NCI-H774 (cell line): ENCODE data around the gene FANCD2.
"Not testable (repeated sequence)": the region's sequence is repeated elsewhere in the genome, so short reads cannot be mapped to it uniquely, and the experiment has no call there.

Experiments used
- DNase-seq: peaks from one replicate; lab custom pipeline; 2025; lab: John Stamatoyannopoulos, UW

Gene FANCD2

DNA sequence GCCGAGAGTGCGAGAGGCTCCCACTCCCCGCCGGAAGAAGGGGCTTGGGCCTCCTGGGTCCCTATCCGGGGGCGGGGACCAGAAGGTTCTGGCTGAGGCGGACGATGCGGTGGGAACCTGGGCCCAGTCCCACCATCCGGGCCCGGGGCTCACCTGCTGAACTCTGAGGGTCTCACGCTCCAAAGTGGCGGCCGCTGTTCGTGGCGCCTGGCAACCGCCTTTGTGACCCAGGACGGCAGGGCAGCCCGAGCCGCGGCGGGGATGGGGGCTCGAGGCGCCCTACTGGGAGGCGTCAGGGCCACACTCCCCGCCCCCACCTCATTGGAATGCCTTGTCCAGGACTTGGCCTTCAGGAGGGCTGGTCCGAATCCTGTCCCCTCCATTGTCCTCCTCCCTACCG, 81.9 kb downstream of the FANCD2 start, which contains the start of gene FANCD2OS:
TSS of gene FANCD2OS (minus strand) at position 165 of the 400 bp plus-strand sequence. CDS start 3,481 bp downstream, outside the sequence.
- no peak for DNase-seq

DNA sequence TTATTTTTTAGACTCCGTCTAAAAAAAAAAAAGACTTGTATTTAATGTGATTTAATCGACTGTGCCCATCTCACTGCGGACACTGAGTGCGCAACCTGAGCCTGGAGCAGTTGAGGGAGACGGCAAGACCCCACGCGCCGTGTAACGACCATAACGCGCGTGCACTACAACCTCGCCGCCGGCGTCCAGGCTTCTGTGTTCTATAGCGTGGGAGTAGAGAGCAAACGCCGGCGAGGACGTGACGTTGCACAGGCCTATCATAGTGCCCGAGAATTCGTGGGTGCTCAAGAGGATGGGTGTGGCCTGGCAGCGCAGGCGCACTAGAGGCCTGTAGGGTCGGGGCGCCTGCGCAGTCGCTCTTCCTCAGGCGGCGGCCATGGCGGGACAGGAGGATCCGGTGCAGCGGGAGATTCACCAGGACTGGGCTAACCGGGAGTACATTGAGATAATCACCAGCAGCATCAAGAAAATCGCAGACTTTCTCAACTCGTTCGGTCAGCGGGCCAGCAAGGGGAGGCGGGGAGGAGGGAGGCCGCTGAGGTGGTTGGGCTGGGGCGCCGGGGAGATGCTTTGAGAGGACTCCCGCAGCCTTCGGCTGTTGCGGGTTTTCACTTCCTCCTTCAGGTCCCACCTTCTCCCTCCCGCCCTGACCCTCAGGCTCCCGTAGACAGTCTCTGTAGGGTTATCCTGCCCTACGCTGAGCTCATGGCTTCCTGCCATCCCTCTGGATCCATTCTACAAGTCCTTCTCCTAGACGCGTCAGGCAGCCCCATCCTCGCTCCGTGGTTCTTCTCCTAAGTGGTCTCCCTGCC, 89.3 kb downstream of the FANCD2 start, which contains the start of gene BRK1:
TSS of gene BRK1 (plus strand) at position 350 of the 812 bp plus-strand sequence. CDS start at position 377, 27 bp downstream.
- peak; percentile 91 for DNase-seq

DNA sequence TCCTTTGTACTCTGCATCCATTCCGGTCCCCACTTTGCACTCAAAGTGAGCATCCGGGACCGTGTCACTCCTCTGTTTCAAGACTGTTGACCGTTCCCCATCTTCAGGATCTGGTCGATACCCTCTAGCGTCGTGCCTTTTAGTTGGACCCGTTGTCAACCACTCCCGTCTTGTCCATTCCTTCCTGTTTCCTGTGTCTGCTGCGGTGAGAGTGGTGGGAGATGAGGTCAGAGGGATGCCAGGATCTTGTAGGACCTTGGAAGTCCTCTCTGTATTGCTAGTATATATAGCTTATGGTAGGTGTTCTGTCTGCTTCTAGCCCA, 89.9 kb downstream of the FANCD2 start:
- DNase-seq = no peak

DNA sequence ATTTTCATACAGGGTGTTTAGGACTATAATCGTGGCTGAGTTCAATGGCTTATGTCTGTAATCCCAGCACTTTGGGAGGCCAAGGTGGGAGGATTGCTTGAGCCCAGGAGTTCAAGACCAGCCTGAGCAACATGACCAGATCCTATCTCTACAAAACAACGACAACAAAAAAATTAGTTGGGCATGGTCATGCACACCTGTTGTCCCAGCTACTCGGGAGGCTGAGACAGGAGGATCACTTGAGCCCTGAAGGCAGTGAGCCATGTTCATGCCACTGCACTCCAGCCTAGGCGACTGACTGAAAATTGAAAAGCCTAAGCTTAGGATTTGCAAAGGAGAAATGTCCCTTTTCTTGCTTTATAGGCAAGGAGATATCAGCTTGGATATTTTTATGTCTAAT, 90.7 kb downstream of the FANCD2 start:
- no peak for DNase-seq

DNA sequence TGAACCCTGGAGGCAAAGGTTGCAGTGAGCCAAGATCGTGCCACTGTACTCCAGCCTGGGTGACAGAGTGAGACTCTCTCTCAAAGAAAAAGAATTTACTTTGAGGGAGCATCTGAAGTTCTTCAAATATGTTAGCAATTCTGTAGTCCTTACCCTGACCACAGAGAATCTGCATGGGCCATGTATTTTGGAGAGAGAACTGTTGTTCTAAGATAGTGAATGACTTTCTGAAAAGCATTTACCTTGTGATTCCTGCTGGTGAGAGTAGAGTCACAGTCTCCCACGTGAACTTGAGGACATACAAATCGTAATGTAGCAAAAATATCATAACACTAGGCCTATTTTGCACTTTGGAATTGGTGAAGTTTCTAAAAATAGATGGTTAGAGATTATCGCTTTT, 93.1 kb downstream of the FANCD2 start:
- no peak for DNase-seq

DNA sequence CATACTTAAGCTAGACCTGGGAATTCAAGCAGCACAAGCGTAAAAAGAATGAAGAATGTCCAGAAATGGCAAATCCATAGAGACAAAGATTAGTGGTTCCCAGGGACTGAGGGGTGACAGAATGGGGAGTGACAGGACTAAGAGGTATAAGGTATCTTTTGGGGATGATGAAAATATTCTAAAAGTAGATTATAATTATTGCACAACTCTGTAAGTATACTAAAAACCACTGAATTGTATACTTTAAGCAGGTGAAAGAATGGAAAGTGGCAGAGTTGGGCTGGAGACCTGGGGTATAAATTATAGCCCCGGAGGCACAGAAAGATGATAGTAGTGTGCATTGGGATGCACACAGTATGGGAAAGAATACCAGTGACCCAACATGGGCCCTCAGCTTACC, 94.8 kb downstream of the FANCD2 start:
- DNase-seq = no peak

DNA sequence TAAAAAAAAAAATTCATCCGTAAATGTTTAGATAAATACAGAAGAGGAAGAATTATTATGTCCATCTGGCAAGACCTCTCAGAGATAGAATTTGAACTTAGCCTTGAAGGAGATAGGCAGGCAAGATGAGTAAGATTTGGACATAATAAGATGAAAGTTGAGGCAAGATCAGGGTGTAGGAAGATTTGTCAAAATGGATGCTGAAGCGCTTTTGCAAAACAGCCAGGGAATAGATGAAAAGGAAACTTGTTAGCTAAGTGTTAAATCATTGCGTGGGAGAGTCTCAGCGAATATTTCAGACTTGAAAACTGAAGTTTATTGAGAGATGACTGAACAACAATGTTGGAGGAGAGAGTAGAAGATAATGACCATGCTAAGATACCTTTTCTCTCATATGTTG, 96.5 kb downstream of the FANCD2 start:
- no peak for DNase-seq

DNA sequence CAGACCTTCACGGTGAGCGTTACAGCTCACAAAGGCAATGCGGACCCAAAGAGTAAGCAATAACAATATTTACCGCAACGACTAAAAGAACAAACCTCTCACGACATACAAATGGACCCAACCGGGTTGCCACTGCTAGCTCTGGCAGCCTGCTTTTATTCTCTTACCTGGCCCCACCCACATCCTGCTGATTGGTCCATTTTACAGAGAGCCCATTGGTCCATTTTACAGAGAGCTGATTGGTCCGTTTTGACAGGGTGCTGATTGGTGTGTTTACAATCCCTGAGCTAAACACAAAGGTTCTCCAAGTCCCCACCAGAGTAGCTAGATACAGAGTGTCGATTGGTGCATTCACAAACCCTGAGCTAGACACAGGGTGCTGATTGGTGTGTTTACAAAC, 109.6 kb downstream of the FANCD2 start:
- not testable (repeated sequence) for DNase-seq

DNA sequence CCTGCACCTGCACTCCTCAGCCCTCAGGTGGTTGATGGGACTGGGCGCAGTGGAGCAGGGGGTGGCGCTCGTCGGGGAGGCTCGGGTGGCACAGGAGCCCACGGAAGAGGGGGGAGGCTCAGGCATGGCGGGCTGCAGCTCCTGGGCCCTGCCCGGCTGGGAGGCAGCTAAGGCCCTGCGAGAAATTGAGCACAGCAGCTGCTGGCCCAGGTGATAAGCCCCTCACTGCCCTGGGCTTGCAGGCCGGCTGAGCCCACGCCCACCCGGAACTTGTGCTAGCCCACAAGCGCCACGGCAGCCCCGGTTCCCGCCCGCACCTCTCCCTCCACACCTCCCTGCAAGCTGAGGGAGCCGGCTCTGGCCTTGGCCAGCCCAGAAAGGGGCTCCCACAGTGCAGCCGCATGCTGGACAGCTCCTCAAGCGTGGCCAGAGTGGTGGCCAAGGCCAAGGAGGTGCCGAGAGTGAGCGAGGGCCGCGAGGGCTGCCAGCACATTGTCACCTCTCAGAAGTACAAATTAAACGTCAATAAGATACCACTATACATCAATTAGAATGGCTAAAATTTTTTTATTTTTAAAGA, 110.3 kb downstream of the FANCD2 start:
- no peak for DNase-seq

DNA sequence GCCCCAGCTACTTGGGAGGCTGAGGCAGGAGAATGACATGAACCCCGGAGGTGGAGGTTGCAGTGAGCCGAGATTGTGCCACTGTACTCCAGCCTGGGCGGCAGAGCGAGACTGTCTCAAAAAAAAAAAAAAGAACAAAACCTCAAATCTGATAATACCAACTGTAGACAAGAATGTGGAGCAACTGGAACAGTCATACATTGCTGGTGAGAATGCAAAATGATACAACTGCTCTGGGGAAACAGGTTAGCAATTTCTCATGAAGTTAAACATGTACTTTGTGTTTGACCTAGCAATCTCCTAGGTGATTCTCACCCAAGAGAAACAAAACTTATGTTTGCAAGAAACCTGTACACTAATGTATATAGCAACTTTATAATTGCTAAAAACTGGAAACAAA, 110.9 kb downstream of the FANCD2 start:
- no peak for DNase-seq

DNA sequence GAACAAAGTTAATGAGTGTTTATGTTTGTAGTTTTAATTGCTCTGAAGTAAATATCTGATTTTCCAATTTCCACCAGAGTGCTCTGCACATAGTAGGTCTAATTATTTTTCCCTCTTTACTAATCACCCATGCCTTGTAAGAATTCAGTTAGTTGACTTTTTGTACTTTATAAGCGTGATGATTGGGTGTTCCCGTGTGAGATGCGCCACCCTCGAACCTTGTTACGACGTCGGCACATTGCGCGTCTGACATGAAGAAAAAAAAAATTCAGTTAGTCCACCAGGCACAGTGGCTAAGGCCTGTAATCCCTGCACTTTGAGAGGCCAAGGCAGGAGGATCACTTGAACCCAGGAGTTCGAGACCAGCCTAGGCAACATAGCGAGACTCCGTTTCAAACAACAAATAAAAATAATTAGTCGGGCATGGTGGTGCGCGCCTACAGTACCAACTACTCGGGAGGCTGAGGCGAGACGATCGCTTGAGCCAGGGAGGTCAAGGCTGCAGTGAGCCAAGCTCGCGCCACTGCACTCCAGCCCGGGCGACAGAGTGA, 114.8 kb downstream of the FANCD2 start:
- DNase-seq = no peak

DNA sequence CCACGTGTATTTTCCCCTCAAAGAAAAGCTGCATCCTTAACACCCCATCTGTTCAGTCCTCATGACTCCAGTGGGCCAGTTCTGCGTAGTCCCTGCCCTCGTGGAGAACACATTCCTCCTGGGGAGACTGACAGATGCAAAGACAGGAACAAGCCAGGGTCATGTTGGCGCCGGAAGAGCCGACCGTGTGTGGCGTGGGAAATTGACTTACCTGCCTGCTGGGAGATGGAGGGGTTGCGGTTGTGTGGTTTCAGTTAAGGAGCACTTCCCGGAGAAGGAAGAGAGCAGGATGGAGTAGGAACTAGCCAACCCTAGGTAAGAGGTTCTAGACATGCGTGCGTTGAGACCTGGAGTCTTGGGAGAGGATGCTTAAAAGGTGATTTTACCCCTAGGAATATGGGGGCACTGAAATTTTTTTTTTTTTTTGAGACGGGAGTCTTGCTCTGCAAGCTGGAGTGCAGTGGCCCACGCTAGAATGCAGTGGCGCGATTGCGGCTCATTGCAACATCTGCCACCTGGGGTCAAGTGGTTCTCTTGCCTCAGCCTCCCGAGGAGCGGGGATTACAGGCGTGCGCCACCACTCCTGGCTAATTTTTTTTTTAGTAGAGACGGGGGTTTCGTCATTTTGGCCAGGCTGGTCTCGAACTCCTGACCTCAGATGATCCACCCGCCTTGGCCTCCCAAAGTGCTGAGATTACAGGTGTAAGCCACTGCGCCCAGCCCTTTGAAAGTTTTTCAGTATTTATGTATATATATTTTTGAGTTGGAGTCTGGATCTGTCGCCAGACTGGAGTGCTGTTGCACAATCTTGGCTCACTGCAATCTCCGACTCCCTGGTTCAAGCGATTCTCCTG, 116.7 kb downstream of the FANCD2 start:
- DNase-seq = no peak

DNA sequence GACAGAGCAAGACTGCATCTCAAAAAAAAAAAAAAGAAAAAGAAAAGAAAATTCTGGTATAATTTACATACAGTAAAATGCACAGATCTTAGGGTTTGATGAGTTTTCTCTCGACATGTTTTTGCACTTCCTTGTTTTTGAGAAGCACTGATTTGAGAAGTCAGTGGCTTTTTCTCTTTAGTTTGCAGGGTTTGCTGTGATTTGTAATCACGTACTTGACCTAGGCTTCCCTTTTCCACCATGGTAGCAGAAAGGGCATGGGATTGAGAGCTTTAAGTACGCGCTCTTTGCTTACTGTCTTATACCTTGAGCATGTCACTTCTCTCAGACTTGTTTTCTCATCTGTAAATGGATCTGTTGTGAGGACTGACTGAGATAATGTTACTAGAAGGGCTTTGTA, 119.4 kb downstream of the FANCD2 start:
- no peak for DNase-seq

DNA sequence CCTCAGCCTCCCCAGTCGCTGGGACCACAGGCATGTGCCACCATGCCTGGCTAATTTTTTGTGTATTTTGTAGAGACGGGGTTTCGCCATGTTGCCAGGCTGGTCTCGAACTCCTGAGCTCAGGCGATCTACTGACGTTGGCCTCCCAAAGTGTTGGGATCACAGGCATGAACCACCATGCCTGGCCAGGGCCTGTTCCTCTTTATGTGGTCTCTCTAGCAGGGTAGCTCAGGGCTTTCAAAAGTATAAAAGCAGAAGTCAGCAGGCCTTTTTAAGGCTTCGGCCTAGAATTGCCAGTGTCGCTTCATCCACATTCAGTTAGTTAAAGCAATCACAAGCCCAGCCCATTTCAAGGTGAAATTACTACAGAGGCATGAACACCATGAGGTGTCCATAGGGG, 123.0 kb downstream of the FANCD2 start:
- no peak for DNase-seq

DNA sequence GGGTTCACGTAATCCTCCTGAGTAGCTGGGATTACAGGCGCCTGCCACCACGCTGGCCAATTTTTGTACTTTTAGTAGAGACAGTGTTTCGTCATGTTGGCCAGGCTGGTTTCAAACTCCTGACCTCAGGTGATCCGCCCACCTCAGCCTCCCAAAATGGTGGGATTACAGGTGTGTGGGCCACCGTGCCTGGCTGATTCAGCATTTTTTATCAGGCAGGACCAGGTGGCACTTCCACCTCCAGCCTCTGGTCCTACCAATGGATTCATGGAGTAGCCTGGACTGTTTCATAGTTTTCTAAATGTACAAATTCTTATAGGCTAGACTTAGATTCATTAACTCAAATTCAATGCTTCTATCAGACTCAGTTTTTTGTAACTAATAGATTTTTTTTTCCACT, 124.8 kb downstream of the FANCD2 start:
- no peak for DNase-seq
